Gastrocnemius medialis (tissue), 4 donors: Measurements from ENCODE around the gene RAD23A.

Experiments used
- CTCF ChIP-seq, 5 experiments: fragments of 450-650 bp in 3 of 5; fragments of 200-600 bp in 2 of 5; sonication (generic) in 2 of 5; IDR thresholded peaks in 4 of 5; conservative IDR thresholded peaks in 1 of 5; 1 replicate in 4 of 5; 2 replicates in 1 of 5; pipeline ENCODE4 v1.5.1; 2016 to 2019; ENCODE audit warnings: antibody characterized with exemption in 5 of 5, mild to moderate bottlenecking in 3 of 5, moderate library complexity in 3 of 5
- POLR2A ChIP-seq, 2 donors: fragments of 450-650 bp; IDR thresholded peaks; one replicate each; pipeline ENCODE4 v1.6.1; 2017; ENCODE audit warnings: antibody characterized with exemption in 2 of 2, mild to moderate bottlenecking in 2 of 2, moderate library complexity in 2 of 2

GRCh38 chr19:12913011-12913561 lies 32.6 kb upstream of the RAD23A start:
- TF ChIP-seq CTCF (IDR thresholded peaks at IDR 0.05 in 4 of 5, conservative IDR thresholded peaks at IDR 0.05 in 1 of 5) (no peak), POLR2A (IDR thresholded peaks at IDR 0.05) (no peak)
